ENCODE data around the gene LHFPL3.
A peak's percentile ranks its signal among the peaks of the same experiment; 100 is the strongest.
"Not testable (repeated sequence)": the region's sequence is repeated elsewhere in the genome, so short reads cannot be mapped to it uniquely, and the experiment has no call there.

Gene LHFPL3

DNA sequence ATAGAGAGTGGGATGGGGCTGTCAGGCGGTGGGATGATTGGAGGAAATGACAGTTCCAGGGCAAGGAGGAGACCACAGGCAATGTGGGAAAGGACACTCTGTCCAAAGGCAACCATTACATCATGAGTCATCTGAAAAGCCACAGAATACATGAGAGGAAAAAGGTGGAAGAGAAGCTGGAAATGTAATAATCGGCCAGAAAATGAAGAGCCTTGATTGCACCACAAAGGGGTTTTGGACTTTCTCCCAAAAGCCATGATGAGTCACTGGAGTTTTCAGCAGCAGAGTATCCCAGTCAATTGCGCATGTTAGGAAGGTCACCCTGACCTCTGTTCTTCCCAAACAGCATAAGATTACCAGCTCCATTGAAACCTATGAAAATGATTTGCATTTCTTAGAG, 222.0 kb downstream of the LHFPL3 start:
- no peak overlapping the region for H3K4me3 ChIP-seq (replicated peaks; ENCODE audit: insufficient read depth, low read length)
- no peak overlapping the region for H3K27ac ChIP-seq (replicated peaks)
- DNase-seq (ENCODE audit: low read depth in 1 of 2, low spot score in 1 of 2) = no peak
- TF ChIP-seq POLR2AphosphoS5 (IDR thresholded peaks at IDR 0.05; ENCODE audit: low read depth) (no peak), SPI1 (IDR thresholded peaks at IDR 0.05; ENCODE audit: borderline replicate concordance, low read depth) (no peak), GABPA (IDR thresholded peaks at IDR 0.05; ENCODE audit: low read depth) (no peak), REST (IDR thresholded peaks at IDR 0.05; ENCODE audit: insufficient replicate concordance, low read depth) (no peak)
- TF ChIP-seq, protein P1, sequence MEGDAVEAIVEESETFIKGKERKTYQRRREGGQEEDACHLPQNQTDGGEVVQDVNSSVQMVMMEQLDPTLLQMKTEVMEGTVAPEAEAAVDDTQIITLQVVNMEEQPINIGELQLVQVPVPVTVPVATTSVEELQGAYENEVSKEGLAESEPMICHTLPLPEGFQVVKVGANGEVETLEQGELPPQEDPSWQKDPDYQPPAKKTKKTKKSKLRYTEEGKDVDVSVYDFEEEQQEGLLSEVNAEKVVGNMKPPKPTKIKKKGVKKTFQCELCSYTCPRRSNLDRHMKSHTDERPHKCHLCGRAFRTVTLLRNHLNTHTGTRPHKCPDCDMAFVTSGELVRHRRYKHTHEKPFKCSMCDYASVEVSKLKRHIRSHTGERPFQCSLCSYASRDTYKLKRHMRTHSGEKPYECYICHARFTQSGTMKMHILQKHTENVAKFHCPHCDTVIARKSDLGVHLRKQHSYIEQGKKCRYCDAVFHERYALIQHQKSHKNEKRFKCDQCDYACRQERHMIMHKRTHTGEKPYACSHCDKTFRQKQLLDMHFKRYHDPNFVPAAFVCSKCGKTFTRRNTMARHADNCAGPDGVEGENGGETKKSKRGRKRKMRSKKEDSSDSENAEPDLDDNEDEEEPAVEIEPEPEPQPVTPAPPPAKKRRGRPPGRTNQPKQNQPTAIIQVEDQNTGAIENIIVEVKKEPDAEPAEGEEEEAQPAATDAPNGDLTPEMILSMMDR (IDR thresholded peaks at IDR 0.05; ENCODE audit: insufficient read depth, low read length) = no peak
- H3K27me3 ChIP-seq (ENCODE audit: insufficient read depth, poor library complexity, severe bottlenecking) = no peaks in the 10 kb centered on the region

DNA sequence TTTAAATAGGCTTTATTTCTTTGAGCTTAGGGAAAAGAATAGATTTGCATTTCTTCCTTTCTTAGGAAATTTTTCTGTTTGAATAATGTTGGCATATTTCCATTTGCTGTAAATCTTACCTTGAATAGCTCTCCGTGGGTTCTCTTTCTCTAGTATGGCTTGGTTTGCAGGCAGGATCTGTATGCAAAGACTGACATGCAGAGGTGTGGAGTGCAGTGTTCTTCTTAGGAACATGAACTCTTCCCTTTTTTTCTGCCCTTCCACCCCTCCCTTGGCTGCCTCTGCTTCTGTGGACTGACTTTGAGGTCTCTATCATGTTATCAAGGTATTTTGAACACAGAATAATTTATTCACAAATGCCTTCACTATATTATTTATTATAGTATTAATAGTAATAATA, 222.8 kb downstream of the LHFPL3 start:
- Histone ChIP-seq H3K27me3 (ENCODE audit: insufficient read depth, poor library complexity, severe bottlenecking) (no peaks in the 10 kb centered on the region), H3K4me3 (replicated peaks; ENCODE audit: insufficient read depth, low read length) (no peak overlapping the region), H3K27ac (replicated peaks) (no peak overlapping the region)
- TF ChIP-seq POLR2AphosphoS5 (IDR thresholded peaks at IDR 0.05; ENCODE audit: low read depth) (no peak), GABPA (IDR thresholded peaks at IDR 0.05; ENCODE audit: low read depth) (no peak), SPI1 (IDR thresholded peaks at IDR 0.05; ENCODE audit: borderline replicate concordance, low read depth) (no peak), REST (IDR thresholded peaks at IDR 0.05; ENCODE audit: insufficient replicate concordance, low read depth) (no peak)
- TF ChIP-seq, protein P1 (IDR thresholded peaks at IDR 0.05; ENCODE audit: insufficient read depth, low read length) = no peak
- no peak for DNase-seq (ENCODE audit: low read depth in 1 of 2, low spot score in 1 of 2)

GRCh38 chr7:104552102-104552501, 223.7 kb downstream of the LHFPL3 start:
- no peak overlapping the region for H3K27ac ChIP-seq (replicated peaks)
- peak; percentile 3 to 27 for DNase-seq (ENCODE audit: low read depth in 1 of 2, low spot score in 1 of 2)
- no peak overlapping the region for H3K4me3 ChIP-seq (replicated peaks; ENCODE audit: insufficient read depth, low read length)
- TF ChIP-seq REST (IDR thresholded peaks at IDR 0.05; ENCODE audit: insufficient replicate concordance, low read depth) = peak; percentile 98
- no peak for TF ChIP-seq SPI1 (IDR thresholded peaks at IDR 0.05; ENCODE audit: borderline replicate concordance, low read depth)
- H3K27me3 ChIP-seq (ENCODE audit: insufficient read depth, poor library complexity, severe bottlenecking) = no peaks in the 10 kb centered on the region

- no peak for DNase-seq (ENCODE audit: low read depth in 1 of 2, low spot score in 1 of 2)
- Histone ChIP-seq H3K27ac (replicated peaks) (no peak overlapping the region), H3K4me3 (replicated peaks; ENCODE audit: insufficient read depth, low read length) (no peak overlapping the region), H3K27me3 (ENCODE audit: insufficient read depth, poor library complexity, severe bottlenecking) (no peaks in the 10 kb centered on the region)
- no peak for TF ChIP-seq SPI1 (IDR thresholded peaks at IDR 0.05; ENCODE audit: borderline replicate concordance, low read depth)
Observed at GRCh38 chr7:104553074-104553473, 224.7 kb downstream of the LHFPL3 start.

- not testable (repeated sequence) for H3K4me3 ChIP-seq (replicated peaks; ENCODE audit: insufficient read depth, low read length); H3K27me3 ChIP-seq (ENCODE audit: insufficient read depth, poor library complexity, severe bottlenecking); DNase-seq (ENCODE audit: low read depth in 1 of 2, low spot score in 1 of 2); H3K27ac ChIP-seq (replicated peaks)
Observed at GRCh38 chr7:104563350-104563901, 235.0 kb downstream of the LHFPL3 start.
